K562 (cell line): ENCODE results near the gene EGFL7. TPM values are rescaled to one million over a fixed set of nuclear protein-coding genes. Genes with fewer than 3 reads are reported as not detected.

ENCODE experiments used
- ADNP ChIP-seq: fragments of 200-800 bp; sonication (Bioruptor generic); IDR thresholded peaks from 2 replicates; pipeline ENCODE4 v1.6.1; 2016; ENCODE audit warnings: missing genetic modification characterization, missing compliant biosample characterization
- CCAR2 ChIP-seq: fragments of 200-400 bp; formaldehyde crosslinking; IDR thresholded peaks from 2 replicates; pipeline ENCODE4 v1.6.1; 2017; ENCODE audit warnings: mild to moderate bottlenecking, low read depth, low read length
- CCNT2 ChIP-seq: IDR thresholded peaks from 2 replicates; pipeline ENCODE4 v1.6.1; 2011; ENCODE audit warnings: borderline replicate concordance, low read depth, mild to moderate bottlenecking, moderate library complexity, mixed read lengths, low read length; ENCODE audit not compliant: insufficient read length; ENCODE audit errors: extremely low read depth
- CHD1 ChIP-seq: fragments of 200-600 bp; sonication (generic); IDR thresholded peaks from one replicate; pipeline ENCODE4 v1.6.1; 2012; ENCODE audit warnings: mild to moderate bottlenecking, moderate library complexity, low read length, inconsistent platforms
- CHD2 ChIP-seq: IDR thresholded peaks from 2 replicates; pipeline ENCODE4 v1.6.1; 2011; ENCODE audit warnings: low read depth, low read length
- DMBX1 ChIP-seq: fragments of 250-450 bp; sonication (Bioruptor Pico); IDR thresholded peaks from 2 replicates; pipeline ENCODE4 v1.8.0; 2022; ENCODE audit warnings: inconsistent platforms, mild to moderate bottlenecking, moderate library complexity, borderline replicate concordance
- FOXA3 ChIP-seq, 2 experiments: fragments of 450-650 bp in 1 of 2; sonication (generic) in 1 of 2; formaldehyde crosslinking; IDR thresholded peaks in 1 of 2; conservative IDR thresholded peaks in 1 of 2; 2 replicates each; pipeline versions ENCODE4 v1.4.0 to v1.8.0; 2020 to 2022; ENCODE audit warnings: mild to moderate bottlenecking in 2 of 2, missing genetic modification reagents in 1 of 2
- HMG20A ChIP-seq: fragments of 450-650 bp; formaldehyde crosslinking; conservative IDR thresholded peaks from 2 replicates; pipeline ENCODE4 v1.4.0; 2020; ENCODE audit warnings: mild to moderate bottlenecking, mixed read lengths
- MXI1 ChIP-seq: IDR thresholded peaks from 2 replicates; pipeline ENCODE4 v1.6.1; 2011; ENCODE audit warnings: low read depth, mild to moderate bottlenecking, improper control_type of control experiment, low read length
- NCOA4 ChIP-seq: fragments of 450-650 bp; IDR thresholded peaks from 2 replicates; pipeline ENCODE4 v1.6.1; 2018; ENCODE audit warnings: mild to moderate bottlenecking; ENCODE audit not compliant: partially characterized antibody
- POLR2B ChIP-seq: fragments of 450-650 bp; IDR thresholded peaks from 2 replicates; pipeline ENCODE4 v1.6.1; 2018; ENCODE audit warnings: low read depth; ENCODE audit not compliant: partially characterized antibody
- RAD51 ChIP-seq: fragments of 450-650 bp; IDR thresholded peaks from 2 replicates; pipeline ENCODE4 v1.7.1; 2016; ENCODE audit warnings: low read depth, mild to moderate bottlenecking, borderline replicate concordance
- RNF2 ChIP-seq: sonication (generic); IDR thresholded peaks from 2 replicates; pipeline ENCODE4 v1.6.1; 2016
- SIRT6 ChIP-seq: IDR thresholded peaks from one replicate; pipeline ENCODE4 v1.6.1; 2012; ENCODE audit warnings: low read depth, mild to moderate bottlenecking, control low read depth, inconsistent platforms, low read length, moderate library complexity
- SLC30A9 ChIP-seq: fragments of 250-450 bp; sonication (Bioruptor Pico); IDR thresholded peaks from 2 replicates; pipeline ENCODE4 v1.8.0; 2022; ENCODE audit warnings: mild to moderate bottlenecking, moderate library complexity
- SOX6 ChIP-seq: fragments of 450-650 bp; IDR thresholded peaks from 2 replicates; pipeline ENCODE4 v1.6.1; 2014; ENCODE audit warnings: mild to moderate bottlenecking
- TFAM ChIP-seq: fragments of 250-450 bp; sonication (Bioruptor Pico); conservative IDR thresholded peaks from 2 replicates; pipeline ENCODE4 v1.5.0; 2021; ENCODE audit warnings: mild to moderate bottlenecking, moderate library complexity
- TRIM24 ChIP-seq, 2 experiments: fragments of 450-650 bp; IDR thresholded peaks; 2 replicates each; pipeline ENCODE4 v1.6.1; 2016
- TRIM28 ChIP-seq: fragments of 450-650 bp; IDR thresholded peaks from 2 replicates; pipeline ENCODE4 v1.6.1; 2017
- ZNF12 ChIP-seq: sonication (generic); formaldehyde crosslinking; IDR thresholded peaks from 2 replicates; pipeline ENCODE4 v1.4.0; 2020; ENCODE audit warnings: mild to moderate bottlenecking, missing genetic modification reagents
- ZNF174 ChIP-seq: fragments of 250-450 bp; sonication (Bioruptor Pico); IDR thresholded peaks from 2 replicates; pipeline ENCODE4 v1.4.0; 2020; ENCODE audit warnings: mild to moderate bottlenecking
- ZNF324 ChIP-seq: fragments of 250-450 bp; sonication (Bioruptor Pico); IDR thresholded peaks from 2 replicates; pipeline ENCODE4 v1.4.0; 2020; ENCODE audit warnings: mild to moderate bottlenecking
- ZNF740 ChIP-seq, 3 experiments: fragments of 200-800 bp in 1 of 3; sonication (Bioruptor generic) in 1 of 3; sonication (generic) in 1 of 3; formaldehyde crosslinking in 1 of 3; IDR thresholded peaks; 2 replicates each; pipeline versions ENCODE4 v1.6.1 to v1.8.0; 2016 to 2022; ENCODE audit warnings: mild to moderate bottlenecking in 2 of 3, missing compliant biosample characterization in 2 of 3, missing genetic modification characterization in 2 of 3, missing genetic modification reagents in 1 of 3
- polyA plus RNA-seq, 8 experiments: library from polyadenylated mRNA; depleted of rRNA in 4 of 8; stranded (reverse) in 5 of 8; unstranded in 3 of 8; fragments of >200 nt; fragmentation: Nextera tagmentation in 2 of 8; fragmentation: Illumina TruSeq in 1 of 8; extraction: Ambion mirVana in 2 of 8; extraction: Trizol in 1 of 8; gene quantifications; 2 replicates each; pipeline versions ENCODE4 v1.2.1 to v1.2.3, GENCODE V29; 2011 to 2014; ENCODE audit warnings: inconsistent platforms in 1 of 8, missing spikeins in 1 of 8
- total RNA-seq, 7 experiments: library from RNA; depleted of rRNA in 6 of 7; stranded (reverse); fragments of >200 nt in 6 of 7; fragmentation: Illumina TruSeq in 2 of 7; extraction: Trizol in 2 of 7; gene quantifications; 2 replicates each; pipeline versions ENCODE4 v1.2.1 to v1.2.3, GENCODE V29; 2011 to 2021; ENCODE audit warnings: low replicate concordance in 1 of 7
- TF ChIP-seq, protein P1 (sequence below): IDR thresholded peaks from 2 replicates; pipeline ENCODE4 v1.6.1; 2011; ENCODE audit not compliant: insufficient read length; ENCODE audit errors: extremely low read depth
- TF ChIP-seq, protein P2 (sequence below): fragments of 250-450 bp; sonication (Bioruptor Pico); IDR thresholded peaks from 2 replicates; pipeline ENCODE4 v1.5.0; 2020; ENCODE audit warnings: mild to moderate bottlenecking, borderline replicate concordance

EGFL7 gene
- total and polyA plus RNA-seq, 9 of the 15 experiments (the other 6 are each of a cell fraction or from before 2014, with no cell fraction given), result 1.5 to 286 (median 55.5) TPM

DNA sequence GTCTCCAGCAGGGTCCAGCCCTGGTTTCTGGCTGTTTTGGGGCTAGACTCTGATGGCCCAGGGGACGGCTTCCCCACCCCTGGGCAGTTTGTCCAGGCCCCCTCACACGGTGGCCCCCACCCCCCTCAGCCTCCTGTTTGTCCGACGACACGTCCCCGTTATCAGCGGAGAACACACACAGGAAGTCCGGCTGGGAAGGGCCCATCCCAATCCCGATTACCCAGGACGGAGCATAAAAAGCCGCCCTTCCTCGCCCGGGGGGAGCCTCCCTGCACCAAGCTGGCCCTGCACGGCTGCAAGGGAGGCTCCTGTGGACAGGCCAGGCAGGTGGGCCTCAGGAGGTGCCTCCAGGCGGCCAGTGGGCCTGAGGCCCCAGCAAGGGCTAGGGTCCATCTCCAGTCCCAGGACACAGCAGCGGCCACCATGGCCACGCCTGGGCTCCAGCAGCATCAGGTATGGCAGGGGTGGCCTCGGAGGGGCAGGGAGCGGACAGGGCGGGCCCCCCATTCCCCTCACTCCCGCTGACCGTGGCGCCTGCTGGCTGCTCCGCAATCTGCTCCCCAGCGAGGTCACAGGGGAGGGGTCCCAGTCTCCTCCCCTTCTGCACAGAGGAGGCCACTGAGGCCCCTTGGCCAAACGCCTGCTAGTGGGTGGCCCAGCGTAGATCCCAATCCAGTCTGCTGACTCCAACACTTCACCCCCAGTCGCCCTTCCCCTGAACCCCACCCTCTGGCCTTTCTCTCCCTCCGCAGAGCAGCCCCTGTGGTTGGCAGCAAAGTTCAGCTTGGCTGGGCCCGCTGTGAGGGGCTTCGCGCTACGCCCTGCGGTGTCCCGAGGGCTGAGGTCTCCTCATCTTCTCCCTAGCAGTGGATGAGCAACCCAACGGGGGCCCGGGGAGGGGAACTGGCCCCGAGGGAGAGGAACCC lies at the start of gene EGFL7 (continued):
- no peak for TF ChIP-seq ZNF740 (CRISPR knock-in tag; IDR thresholded peaks at IDR 0.05)
- peak in 1 of 2 experiments; percentile 60; a peak in 1 of 4 replicates for TF ChIP-seq ZNF740 (tag; IDR thresholded peaks at IDR 0.05)
- no peak; the same call in 1 of the 2 replicates for TF ChIP-seq DMBX1 (CRISPR knock-in tag)
- 0 out of 2 replicates have a peak, but pooled peaks have one; percentile 14 for TF ChIP-seq RAD51
- TF ChIP-seq NCOA4, result no peak
- TF ChIP-seq CHD1, result peak; percentile 90
- TF ChIP-seq ADNP, result no peak
- TF ChIP-seq FOXA3 (CRISPR knock-in tag; conservative IDR thresholded peaks at IDR 0.05 in 1 of 2, IDR thresholded peaks at IDR 0.05 in 1 of 2), result no peak
- TF ChIP-seq CHD2, result no peak; the same call in 1 of the 2 replicates
- no peak for TF ChIP-seq ZNF324 (CRISPR knock-in tag)
- no peak for TF ChIP-seq TFAM (CRISPR knock-in tag)
- peak; percentile 88 for TF ChIP-seq SOX6
- TF ChIP-seq MXI1, result no peak
- peak; percentile 31 to 74; a peak in 3 of 4 replicates for TF ChIP-seq TRIM24 (IDR thresholded peaks at IDR 0.05)
- TF ChIP-seq ZNF174, result no peak
- peak; percentile 89 for TF ChIP-seq CCNT2
- no peak for TF ChIP-seq HMG20A (CRISPR knock-in tag)
- TF ChIP-seq ZNF12 (CRISPR knock-in tag), result no peak
- TF ChIP-seq SLC30A9, result no peak
- peak; percentile 94 for TF ChIP-seq POLR2B
- TF ChIP-seq SIRT6, result no peak
- TF ChIP-seq CCAR2, result no peak
- TF ChIP-seq RNF2, result peak; percentile 90
- TF ChIP-seq, protein P1, sequence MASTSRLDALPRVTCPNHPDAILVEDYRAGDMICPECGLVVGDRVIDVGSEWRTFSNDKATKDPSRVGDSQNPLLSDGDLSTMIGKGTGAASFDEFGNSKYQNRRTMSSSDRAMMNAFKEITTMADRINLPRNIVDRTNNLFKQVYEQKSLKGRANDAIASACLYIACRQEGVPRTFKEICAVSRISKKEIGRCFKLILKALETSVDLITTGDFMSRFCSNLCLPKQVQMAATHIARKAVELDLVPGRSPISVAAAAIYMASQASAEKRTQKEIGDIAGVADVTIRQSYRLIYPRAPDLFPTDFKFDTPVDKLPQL, result no peak
- no peak for TF ChIP-seq TRIM28
- TF ChIP-seq, protein P2, sequence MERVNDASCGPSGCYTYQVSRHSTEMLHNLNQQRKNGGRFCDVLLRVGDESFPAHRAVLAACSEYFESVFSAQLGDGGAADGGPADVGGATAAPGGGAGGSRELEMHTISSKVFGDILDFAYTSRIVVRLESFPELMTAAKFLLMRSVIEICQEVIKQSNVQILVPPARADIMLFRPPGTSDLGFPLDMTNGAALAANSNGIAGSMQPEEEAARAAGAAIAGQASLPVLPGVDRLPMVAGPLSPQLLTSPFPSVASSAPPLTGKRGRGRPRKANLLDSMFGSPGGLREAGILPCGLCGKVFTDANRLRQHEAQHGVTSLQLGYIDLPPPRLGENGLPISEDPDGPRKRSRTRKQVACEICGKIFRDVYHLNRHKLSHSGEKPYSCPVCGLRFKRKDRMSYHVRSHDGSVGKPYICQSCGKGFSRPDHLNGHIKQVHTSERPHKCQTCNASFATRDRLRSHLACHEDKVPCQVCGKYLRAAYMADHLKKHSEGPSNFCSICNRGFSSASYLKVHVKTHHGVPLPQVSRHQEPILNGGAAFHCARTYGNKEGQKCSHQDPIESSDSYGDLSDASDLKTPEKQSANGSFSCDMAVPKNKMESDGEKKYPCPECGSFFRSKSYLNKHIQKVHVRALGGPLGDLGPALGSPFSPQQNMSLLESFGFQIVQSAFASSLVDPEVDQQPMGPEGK (CRISPR knock-in tag), result no peak
